ENCODE results near the gene RABGEF1.
"Not testable (repeated sequence)": the region's sequence is repeated elsewhere in the genome, so short reads cannot be mapped to it uniquely, and the experiment has no call there.

The RABGEF1 gene

DNA sequence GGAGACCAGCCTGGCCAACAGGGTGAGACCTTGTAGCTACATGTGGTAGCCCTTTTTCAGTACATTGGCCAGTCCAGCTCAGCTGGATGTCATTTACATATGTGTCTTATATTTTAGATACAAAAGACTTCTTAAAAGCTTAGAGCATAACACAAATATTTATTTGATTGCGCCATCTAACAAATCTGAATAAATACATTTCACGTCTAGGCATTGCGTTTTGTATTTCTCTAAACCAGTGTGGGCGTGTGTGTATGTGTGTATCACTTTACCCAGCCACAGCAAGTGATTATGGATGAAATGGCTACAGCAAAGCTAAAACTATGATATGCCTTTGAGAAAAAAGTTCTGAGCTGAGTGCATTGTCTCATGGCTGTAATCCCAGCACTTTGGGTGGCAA lies 14.0 kb downstream of the RABGEF1 start:
- TF ChIP-seq, protein P1, sequence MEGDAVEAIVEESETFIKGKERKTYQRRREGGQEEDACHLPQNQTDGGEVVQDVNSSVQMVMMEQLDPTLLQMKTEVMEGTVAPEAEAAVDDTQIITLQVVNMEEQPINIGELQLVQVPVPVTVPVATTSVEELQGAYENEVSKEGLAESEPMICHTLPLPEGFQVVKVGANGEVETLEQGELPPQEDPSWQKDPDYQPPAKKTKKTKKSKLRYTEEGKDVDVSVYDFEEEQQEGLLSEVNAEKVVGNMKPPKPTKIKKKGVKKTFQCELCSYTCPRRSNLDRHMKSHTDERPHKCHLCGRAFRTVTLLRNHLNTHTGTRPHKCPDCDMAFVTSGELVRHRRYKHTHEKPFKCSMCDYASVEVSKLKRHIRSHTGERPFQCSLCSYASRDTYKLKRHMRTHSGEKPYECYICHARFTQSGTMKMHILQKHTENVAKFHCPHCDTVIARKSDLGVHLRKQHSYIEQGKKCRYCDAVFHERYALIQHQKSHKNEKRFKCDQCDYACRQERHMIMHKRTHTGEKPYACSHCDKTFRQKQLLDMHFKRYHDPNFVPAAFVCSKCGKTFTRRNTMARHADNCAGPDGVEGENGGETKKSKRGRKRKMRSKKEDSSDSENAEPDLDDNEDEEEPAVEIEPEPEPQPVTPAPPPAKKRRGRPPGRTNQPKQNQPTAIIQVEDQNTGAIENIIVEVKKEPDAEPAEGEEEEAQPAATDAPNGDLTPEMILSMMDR (IDR thresholded peaks at IDR 0.05; ENCODE audit: low read depth, low read length, missing control alignments), result no peak
- no peak for DNase-seq (ENCODE audit: low read depth)
- in situ Hi-C loops (cut with HindIII; ENCODE audit: low sequenced_read_pairs), result no loop called here
- no peak overlapping the region for H3K4me3 ChIP-seq (ENCODE audit: low read depth, low read length)

DNA sequence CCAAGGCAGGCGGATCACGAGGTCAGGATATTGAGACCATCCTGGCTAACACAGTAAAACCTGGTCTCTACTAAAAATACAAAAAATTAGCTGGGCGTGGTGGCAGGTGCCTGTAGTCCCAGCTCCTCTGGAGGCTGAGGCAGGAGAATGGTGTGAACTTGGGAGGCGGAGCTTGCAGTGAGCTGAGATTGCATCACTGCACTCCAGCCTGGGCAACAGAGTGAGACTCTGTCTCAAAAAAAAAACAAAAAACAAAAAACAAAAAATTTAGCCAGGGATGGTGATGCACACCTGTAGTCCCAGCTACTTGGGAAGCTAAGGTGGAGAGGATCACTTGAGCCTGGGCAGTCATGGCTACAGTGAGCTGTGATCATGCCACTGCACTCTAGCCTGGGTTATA lies 14.5 kb downstream of the RABGEF1 start:
- in situ Hi-C loops (cut with HindIII; ENCODE audit: low sequenced_read_pairs); DNase-seq (ENCODE audit: low read depth); H3K4me3 ChIP-seq (ENCODE audit: low read depth, low read length): not testable (repeated sequence)

DNA sequence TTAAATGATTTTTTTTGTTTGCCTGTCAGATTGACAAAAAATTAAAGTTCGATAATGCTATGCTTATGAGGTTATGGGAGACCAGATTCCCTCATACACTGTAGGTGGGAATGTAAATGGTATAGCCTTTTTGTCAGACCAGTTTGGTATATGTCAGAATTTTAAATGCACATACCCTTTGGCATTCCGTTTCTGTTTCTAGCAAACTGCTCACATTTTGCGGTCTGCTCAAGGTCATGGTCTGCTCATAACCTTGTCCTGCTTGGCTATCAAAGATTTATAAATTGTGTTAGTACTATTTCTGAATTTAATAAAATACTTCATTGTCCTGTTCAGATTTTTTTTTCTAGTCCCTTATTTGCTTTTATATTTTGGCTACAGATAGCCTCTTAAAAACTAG lies 15.7 kb downstream of the RABGEF1 start:
- DNase-seq (ENCODE audit: low read depth); in situ Hi-C loops (cut with HindIII; ENCODE audit: low sequenced_read_pairs); H3K4me3 ChIP-seq (ENCODE audit: low read depth, low read length): not testable (repeated sequence)

DNA sequence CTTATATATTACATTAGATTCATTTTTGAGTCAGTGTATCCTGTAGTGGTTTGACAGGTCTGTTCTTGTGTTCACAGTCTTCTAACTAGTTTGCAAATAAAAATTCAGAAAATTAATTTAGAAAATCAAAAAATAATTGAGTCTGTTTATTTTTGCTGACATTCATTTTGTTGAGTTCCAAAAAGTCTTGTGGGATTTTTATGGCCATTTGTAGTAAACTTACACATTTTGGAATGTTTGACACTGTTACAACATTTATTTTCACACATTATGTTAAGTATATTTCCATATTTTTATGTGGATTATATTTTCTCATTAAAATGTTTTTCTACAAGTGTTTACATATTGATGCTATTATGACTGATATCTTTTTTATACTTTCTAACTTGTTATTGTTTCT lies 16.4 kb downstream of the RABGEF1 start:
- in situ Hi-C loops (cut with HindIII; ENCODE audit: low sequenced_read_pairs), result no loop called here
- no peak for DNase-seq (ENCODE audit: low read depth)
- H3K4me3 ChIP-seq (ENCODE audit: low read depth, low read length), result no peak overlapping the region
- TF ChIP-seq, protein P1 (IDR thresholded peaks at IDR 0.05; ENCODE audit: low read depth, low read length, missing control alignments), result no peak

DNA sequence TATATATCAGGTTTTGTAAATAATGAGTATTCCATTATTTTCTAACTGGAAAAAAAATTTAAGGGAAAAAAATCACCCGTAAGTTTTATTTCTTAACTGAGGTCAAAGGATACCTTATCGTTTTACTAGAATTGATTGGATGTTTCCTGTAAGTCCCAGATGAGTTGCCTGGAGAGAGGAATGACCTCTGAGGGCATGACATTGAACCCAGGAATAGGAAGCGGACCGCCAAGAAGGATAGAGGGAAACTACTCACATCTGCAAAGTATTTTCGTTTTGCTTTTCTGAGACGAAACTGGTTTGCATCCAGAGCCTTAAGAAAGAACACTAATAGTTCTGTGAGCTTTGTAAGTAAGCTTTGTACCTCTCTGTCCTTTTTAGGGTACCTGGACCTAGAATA lies 17.4 kb downstream of the RABGEF1 start:
- no peak for DNase-seq (ENCODE audit: low read depth)
- no peak overlapping the region for H3K4me3 ChIP-seq (ENCODE audit: low read depth, low read length)
- in situ Hi-C loops (cut with HindIII; ENCODE audit: low sequenced_read_pairs), result no loop called here
- TF ChIP-seq, protein P1 (IDR thresholded peaks at IDR 0.05; ENCODE audit: low read depth, low read length, missing control alignments), result no peak

DNA sequence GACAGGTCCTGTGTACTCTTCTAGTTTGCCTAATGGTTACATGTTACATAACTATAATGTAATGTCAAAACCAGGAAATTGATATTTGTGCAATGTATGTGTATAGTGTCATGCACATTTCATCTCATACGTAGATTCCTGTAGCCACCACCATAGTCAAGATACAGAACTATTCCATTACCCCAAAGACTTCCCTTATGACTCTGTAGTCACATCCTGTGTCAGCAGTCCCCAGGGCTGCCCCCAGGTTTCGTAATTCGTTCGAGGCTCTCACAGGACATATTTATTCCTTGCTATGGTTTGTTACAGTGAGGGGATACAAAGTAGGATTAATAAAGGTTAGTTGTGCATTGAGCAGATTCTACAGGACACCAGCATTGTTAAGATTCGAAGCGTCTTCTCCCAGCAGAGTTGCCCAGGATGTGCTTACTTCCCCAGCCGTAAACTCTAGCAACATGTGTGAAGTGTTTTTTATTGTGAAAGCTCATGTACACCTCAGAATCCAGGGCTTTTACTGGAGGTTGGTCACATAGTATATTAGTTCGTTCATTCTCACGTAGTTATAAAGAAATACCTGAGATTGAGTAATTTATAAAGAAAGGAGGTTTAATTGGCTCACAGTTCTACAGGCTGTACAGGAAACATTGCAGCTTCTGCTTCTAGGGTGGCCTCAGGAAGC lies 18.6 kb downstream of the RABGEF1 start:
- H3K4me3 ChIP-seq (ENCODE audit: low read depth, low read length), result no peak overlapping the region
- DNase-seq (ENCODE audit: low read depth), result no peak
- TF ChIP-seq, protein P1 (IDR thresholded peaks at IDR 0.05; ENCODE audit: low read depth, low read length, missing control alignments), result no peak
- in situ Hi-C loops (cut with HindIII; ENCODE audit: low sequenced_read_pairs), result no loop called here

DNA sequence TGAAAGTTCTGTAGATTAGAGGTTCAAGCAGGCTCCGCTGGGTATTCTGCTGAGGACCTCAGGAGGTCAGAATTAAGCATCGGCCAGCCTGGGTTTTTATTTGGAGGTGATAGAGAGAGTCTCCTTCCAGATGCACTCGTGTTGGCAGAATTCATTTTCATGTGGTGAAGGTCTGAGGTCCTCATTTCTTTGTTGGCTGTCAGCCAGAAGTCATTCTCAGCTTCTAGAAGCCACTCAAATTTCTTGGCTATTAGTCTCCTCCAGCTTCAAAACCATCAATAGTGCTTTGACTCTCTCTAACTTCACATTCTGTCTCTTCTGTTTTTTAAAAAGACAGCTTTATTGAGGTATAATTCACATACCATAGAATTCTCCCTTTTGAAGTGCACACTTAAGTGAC lies 22.6 kb downstream of the RABGEF1 start:
- H3K4me3 ChIP-seq (ENCODE audit: low read depth, low read length); in situ Hi-C loops (cut with HindIII; ENCODE audit: low sequenced_read_pairs); DNase-seq (ENCODE audit: low read depth): not testable (repeated sequence)

DNA sequence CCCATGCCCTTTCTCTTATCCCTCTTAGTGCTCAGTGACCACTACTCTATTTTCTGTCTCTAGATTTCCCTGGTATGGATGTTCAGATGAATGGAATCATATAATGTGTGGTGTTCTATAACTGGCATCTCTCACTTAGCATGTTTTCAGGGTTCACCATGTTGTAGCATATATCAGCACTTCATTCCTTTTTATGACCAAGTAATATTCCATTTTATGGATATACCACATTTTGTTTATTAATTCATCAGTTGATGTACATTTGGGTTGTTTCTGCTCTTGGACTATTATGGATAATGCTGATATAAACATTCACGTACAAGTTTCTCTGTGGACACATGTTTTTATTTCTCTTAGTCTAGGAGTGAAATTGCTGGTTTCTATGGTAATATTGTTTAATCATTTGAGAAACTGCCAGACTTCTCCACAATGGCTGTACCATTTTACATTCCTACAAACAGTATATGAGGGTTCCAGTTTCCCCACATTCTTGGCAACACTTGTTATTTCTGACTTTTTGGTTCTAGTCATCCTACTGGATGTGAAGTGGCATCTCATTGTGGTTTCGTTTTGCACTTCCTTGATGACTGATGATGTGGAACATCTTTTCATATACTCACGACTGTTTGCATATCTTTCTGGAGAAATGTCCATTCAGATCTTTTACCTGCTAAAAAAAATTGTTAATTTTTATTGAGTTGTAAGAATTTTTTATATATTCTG lies 23.3 kb downstream of the RABGEF1 start:
- DNase-seq (ENCODE audit: low read depth), result peak; percentile 63
- H3K4me3 ChIP-seq (ENCODE audit: low read depth, low read length); in situ Hi-C loops (cut with HindIII; ENCODE audit: low sequenced_read_pairs): not testable (repeated sequence)

DNA sequence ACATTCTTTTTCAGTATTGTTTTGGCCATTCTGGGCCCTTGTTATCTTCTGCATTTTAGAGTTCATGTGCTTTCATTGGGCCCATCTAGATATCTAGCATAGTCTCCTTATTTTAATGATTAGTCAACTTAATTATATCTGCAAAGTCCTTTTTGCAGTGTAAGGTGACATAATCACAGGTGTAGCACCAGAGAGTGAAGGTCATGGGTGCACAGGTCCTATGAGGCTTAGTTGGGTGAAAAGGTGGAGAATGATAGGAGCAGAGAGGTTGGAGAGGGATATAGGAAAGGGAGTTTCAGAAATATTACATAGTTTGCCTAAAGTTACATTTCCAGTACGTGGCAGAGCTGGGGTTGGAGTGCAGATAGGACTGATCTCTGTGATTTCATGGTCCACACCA lies 24.4 kb downstream of the RABGEF1 start:
- H3K4me3 ChIP-seq (ENCODE audit: low read depth, low read length); DNase-seq (ENCODE audit: low read depth); in situ Hi-C loops (cut with HindIII; ENCODE audit: low sequenced_read_pairs): not testable (repeated sequence)

DNA sequence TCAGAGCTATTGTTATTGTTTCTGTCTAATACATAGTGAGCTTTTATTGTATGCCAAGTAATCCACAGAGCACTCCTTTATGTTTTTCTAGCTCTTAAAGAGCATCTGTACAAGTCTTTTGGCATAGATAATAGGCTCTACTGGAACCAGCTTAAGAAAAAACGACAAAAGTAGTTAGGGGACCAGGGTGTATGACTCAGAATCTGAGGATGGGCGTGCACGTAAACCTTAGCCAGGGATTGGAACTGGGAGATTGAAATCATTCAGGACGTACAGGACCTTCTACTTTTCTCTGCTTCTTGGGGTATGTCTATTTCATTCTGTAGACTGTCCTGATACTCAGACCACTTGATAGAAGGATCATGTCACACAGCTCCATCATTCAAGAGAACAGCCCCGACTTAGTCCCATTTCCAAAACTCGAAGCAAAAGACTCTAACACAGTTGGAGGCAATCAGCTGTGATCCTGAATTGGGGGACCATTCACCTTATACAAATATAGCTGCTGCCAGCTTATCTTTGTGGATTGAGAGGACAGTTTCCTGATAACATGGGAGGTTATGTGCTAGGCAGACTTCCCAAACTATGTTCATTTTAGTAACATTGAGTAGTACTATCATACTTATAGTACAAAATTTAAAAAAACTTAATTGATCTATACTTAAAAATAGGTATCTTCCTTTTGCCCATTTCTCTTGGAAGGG lies 24.9 kb downstream of the RABGEF1 start:
- H3K4me3 ChIP-seq (ENCODE audit: low read depth, low read length); DNase-seq (ENCODE audit: low read depth); in situ Hi-C loops (cut with HindIII; ENCODE audit: low sequenced_read_pairs): not testable (repeated sequence)

Data from astrocyte of the cerebellum (primary cell).